ENCODE measurements around the gene MED26.

The MED26 gene

GRCh38 chr19:16650821-16651220 is 22.8 kb upstream of the MED26 start:
- DNase-seq (ENCODE audit: low spot score) = no peak

- peak; percentile 40 for DNase-seq (ENCODE audit: low spot score)
Observed at GRCh38 chr19:16649734-16650133, 21.7 kb upstream of the MED26 start.

DNA sequence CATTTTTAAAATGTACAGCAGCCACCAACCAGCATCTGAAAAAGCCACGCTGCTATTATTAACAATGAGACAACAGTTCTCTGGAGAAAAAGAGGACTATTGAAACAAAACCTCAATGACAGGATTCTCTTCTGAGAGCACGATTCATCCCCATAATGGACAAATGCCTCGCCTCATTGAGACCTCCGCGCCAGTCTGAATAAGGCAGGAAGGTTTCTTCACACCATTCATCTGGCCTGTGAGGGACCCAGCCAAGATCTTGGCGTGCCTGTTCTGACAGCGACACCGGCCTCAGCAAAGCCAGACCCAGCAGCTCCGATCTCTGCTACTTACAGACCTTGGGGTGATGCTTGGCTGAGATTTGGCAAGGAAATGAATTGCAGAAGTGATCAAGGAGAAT is 17.1 kb upstream of the MED26 start:
- DNase-seq (ENCODE audit: low spot score) = no peak

DNA sequence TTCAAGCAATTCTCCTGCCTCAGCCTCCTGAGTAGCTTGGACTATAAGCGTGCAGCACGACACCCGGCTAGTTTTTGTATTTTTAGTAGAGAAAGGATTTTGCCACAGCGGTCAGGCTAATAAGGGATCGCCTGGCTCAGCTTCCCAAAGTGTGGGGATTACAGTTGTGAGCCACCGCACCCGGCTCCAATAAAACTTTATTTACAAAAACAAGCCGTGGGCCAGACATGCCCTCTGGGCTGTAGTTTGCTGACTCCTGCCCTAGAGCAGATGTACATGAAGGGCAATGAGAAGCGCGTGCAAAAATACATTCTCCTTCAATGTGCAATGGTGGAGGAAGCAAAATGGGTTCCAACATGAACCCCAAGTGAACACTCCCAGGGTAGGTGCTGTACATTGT is 13.7 kb upstream of the MED26 start:
- DNase-seq (ENCODE audit: low spot score) = no peak

DNA sequence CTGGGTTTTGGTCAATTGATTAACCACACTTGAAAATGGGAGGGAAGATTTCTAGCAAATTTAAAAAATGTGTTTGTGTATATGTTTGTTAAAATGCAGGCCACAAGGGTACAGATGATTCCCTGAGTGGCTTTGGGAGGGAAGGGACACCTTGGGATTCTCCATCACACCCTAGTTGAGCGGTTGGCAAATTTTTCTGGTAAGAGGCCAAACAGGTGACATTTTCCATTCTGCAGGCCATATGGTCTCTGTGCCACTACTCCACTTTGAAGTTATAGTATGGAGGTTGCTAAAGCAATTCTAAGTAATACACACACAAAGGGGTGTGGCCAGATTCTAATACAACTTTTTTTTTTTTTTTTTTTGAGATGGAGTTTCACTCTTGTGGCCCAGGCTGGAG is 12.9 kb upstream of the MED26 start:
- no peak for DNase-seq (ENCODE audit: low spot score)

- no peak for DNase-seq (ENCODE audit: low spot score)
Observed at GRCh38 chr19:16638666-16639065, 10.7 kb upstream of the MED26 start.

- DNase-seq (ENCODE audit: low spot score) = no peak
Observed at GRCh38 chr19:16637535-16637934, 9.5 kb upstream of the MED26 start.

DNA sequence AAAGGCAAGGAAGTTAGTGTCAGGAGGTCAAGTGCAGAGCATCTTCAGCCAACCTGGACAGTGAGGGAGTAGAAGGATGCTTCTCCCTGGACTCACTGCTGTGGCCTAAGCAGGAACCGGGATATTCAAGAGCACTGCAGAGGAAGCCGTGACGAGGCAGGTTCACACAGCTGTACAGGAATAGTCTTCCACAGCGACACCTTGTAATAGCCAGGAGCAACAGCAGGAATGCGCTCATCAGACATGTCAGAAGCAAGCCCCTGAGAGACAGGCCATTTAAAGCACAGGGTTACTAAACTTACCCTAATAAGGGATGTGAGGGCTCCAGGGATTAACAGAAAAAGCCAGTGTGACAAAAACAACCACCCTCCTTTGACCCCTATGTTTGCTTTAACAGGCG is 3.5 kb upstream of the MED26 start:
- DNase-seq (ENCODE audit: low spot score) = no peak

DNA sequence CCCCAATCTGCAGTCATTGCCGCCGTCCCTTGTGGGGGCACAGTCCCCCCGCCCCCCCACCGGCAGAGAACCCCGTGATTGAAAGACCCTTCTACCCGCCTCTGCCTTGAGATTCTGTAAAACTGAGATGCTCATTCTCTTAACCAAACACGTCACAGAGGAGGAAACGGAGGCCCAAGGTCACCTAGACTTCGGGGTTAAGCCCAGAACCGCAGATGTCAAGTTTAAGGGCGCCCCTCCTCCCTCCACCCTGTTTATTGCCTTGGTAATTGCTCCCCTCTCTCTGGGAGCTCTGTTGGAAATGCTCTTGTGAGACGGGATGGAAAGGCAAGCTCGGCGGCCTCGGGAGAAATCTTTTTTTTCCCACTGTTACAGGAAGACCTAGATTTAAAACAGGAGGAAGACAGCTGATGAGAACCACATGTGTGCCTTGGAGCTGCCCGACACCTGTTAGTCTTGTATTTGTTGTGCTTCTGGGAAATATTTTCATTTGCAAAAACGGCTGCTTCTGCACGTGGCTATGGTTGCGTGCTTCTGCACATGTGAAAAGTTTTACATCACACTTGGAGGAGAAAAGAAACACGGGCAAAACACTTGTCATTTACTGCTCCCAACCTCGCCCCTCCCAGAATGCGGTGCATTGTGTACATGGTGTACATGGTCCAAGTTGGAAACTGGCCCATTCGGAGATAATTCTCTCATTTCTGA is 1.1 kb upstream of the MED26 start:
- DNase-seq (ENCODE audit: low spot score) = no peak

DNA sequence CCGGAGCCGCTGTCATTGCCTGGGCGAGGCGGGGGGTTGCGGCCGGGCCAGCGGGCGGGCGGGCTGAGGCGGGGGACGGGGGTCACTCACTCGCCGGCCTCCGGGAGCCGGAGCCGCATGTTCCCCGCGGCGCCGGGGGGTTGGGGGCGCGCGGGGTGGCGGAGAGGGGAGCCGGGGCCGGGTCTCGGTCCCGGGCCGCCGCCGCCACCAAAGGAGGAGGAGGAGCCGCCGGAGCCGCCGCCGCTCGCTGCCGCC is 149 bp downstream of the MED26 start:
- DNase-seq (ENCODE audit: low spot score) = no peak

DNA sequence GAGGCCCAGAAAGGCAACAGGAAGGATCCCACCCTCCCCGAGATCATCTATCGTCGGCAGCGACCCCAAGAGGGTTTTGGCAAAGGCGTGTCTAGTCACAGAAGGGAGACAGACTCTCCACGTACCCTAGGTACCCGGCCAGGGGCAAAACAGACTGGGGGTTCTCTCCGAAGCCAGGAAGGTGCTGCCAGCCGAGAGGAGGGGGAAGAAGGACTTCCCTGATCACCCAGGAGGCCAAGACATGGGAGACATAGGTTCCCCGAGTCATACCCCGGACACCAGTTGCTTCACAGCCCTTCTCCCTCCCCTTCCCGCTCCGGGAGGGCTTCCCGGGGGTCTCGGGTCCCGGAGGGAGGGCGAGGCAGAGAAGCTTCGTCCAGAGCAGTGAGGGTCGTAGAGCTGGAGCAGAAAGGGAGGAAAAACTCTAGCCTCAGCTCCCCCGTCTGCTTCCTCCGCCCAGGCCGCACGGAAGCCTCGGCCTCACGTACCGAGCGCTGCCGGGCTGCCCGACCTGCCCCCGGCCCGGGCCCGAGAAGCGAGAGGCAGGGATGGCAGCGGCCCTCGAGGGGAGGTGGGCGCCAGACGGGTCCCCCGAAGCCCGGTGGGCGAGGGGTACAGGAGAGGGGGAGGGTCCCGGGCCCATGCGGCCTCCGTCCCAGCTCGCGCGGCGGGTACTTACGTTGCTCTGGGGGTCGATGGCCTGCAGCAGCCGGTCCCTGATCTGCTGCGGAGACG is 644 bp downstream of the MED26 start:
- DNase-seq (ENCODE audit: low spot score) = no peak

- DNase-seq (ENCODE audit: low spot score) = no peak
Observed at GRCh38 chr19:16626796-16627192, 1.2 kb downstream of the MED26 start.

DNA sequence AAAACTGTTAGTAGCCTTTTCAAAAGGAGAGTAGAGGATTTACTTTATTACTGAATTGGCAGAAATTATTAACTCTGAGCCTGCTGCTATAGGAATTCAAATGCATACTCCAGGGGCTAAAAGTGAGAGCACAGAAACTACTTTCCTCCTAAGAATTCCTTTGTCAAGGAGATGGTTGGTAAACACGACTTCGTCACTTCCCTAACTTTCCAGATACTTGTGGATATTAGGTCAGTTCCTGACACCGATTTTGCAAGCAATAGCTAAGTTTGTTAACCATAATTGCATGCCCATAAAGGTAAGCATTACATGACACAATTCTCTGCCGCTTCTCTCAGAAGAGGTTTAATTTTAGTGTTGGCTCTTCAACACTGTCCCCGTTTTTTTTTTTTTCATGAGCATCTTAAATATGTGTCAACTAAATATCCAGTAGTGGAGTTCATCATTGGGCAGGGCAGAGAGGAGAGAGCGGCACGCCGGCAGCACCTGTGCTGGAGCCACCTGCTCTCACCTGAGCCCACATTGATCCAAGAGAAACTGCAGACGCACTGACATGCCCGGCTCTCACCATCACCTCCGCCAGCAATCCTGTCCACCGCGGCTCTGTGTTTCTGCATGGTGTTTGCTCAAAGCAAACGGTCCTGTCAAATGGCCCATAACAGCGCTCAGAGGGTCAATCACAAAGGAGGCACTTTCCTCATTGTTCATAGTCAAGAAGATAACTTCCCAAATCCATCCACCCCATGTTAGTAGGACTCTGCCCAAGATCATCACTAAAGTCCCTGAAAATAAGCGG is 2.6 kb downstream of the MED26 start:
- DNase-seq (ENCODE audit: low spot score) = no peak

DNA sequence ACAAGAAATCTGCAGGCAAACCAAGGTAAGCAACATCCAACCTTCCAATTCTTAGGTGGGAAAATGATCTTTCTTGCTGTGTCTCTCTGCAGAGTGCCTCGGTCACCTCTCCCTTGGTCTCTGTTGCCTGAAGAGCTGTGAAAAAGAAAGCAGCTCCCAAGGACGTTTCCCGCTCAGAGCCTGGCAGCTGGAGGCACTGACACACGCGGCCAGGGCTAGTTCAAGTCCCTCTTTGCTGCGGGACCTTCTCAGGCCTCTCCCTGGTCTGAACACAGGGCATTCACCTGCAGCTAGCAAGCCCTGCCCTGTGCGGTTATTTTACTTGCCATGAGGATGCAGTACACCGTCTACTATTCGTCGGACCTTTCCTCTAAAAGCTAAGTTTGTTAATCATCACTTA is 3.8 kb downstream of the MED26 start:
- DNase-seq (ENCODE audit: low spot score) = no peak

GRCh38 chr19:16623576-16623975 is 4.4 kb downstream of the MED26 start:
- DNase-seq (ENCODE audit: low spot score) = no peak

- no peak for DNase-seq (ENCODE audit: low spot score)
Observed at GRCh38 chr19:16623066-16623465, 4.9 kb downstream of the MED26 start.

- DNase-seq (ENCODE audit: low spot score) = no peak
Observed at GRCh38 chr19:16621165-16621800, 6.7 kb downstream of the MED26 start.

DNA sequence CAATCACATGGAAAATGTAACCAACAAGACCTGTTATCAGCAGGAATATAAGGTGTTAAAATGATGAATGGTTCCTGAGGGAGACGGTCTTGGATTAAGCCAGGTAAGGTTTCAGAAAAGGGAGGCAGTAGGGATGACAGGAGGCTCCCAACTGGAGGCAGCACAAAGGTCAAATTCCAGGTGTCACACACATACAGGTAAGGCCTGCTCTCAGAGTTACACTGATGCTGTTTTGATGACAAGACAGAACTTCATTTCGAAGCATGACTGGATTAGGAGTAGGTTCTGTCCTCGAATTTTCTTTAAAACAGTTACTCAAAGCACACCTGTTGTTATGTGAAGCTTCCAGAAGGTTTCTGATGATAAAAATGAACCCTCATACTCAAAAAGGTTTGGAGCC is 7.4 kb downstream of the MED26 start:
- DNase-seq (ENCODE audit: low spot score) = no peak

DNA sequence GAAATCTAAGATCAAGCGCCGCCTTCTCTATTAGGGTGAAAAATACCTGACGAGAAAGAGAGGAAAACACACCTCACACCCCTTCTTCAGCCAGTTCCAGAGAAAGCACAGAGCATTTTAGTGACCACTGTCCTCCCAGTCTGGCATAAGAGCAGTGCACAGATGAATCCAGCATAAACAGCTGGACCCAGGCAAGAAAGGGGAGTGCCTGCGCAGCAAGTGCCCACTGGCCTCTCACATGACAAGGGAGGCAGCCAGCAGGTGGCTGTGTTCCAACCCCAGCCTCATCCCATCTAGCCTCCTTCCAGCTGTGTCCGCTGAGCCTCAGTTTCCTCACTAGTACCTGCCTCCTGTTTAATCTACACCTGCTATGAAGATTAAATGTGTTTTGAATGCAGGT is 8.0 kb downstream of the MED26 start:
- DNase-seq (ENCODE audit: low spot score) = no peak

DNA sequence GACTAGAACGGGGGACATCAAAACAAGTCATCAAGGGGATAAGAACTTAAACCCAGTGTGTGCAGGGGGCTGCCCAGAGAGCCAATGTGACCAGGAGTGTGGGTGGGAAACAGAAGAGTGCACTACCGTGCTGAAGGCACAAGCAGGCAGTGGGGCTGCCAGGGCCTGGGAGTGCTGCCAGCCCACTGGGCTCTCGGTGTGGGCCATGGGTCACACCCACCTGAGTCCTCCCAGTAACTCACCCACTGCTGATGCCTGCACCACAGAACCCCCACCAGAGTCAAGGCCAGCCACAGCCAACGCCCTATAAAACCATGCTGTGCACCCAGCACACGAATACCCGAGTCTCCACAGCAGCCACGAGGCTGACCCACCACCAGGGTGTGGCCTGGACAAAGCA is 8.5 kb downstream of the MED26 start:
- DNase-seq (ENCODE audit: low spot score) = no peak

DNA sequence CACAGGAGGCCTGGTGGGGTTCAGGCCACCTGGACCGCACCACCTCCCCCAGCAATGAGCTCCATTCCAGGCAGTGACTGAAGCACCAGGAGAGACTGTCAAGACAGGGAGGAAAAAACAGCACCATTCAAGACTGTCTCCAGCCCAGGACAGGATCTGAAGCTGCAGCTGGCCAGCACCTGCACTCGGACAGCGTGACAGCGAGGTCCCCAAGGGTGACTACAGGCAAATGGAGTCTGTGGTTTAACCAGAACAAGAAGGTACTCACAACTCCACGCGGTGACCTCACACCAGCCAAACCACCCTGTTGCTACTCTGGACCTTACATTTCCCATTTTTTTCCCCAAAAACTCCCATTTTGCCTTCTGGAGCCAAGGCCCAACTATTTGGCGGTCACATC is 9.8 kb downstream of the MED26 start:
- no peak for DNase-seq (ENCODE audit: low spot score)

GRCh38 chr19:16615808-16616207 is 12.2 kb downstream of the MED26 start:
- DNase-seq (ENCODE audit: low spot score) = no peak

- DNase-seq (ENCODE audit: low spot score) = no peak
Observed at GRCh38 chr19:16614941-16615340, 13.1 kb downstream of the MED26 start.

Data from kidney tubule cell (primary cell).